ENCODE measurements around the gene MS4A4E.
A peak's percentile ranks its signal among the peaks of the same experiment; 100 is the strongest.
"Not testable (repeated sequence)": the region's sequence is repeated elsewhere in the genome, so short reads cannot be mapped to it uniquely, and the experiment has no call there.

Gene MS4A4E

GRCh38 chr11:60194511-60194910 lies 48.4 kb downstream of the MS4A4E start:
- no peak for TF ChIP-seq CTCF (IDR thresholded peaks at IDR 0.05; ENCODE audit: control insufficient read depth, insufficient read depth, low read depth, low read length, missing control alignments)
- no peak overlapping the region for H3K4me3 ChIP-seq (ENCODE audit: control insufficient read depth, low read depth, low read length)
- no peak for DNase-seq (ENCODE audit: low read depth)

GRCh38 chr11:60193687-60194433 lies 49.1 kb downstream of the MS4A4E start:
- no peak for DNase-seq (ENCODE audit: low read depth)
- no peak overlapping the region for H3K4me3 ChIP-seq (ENCODE audit: control insufficient read depth, low read depth, low read length)
- peak; percentile 67 for TF ChIP-seq CTCF (IDR thresholded peaks at IDR 0.05; ENCODE audit: control insufficient read depth, insufficient read depth, low read depth, low read length, missing control alignments)

GRCh38 chr11:60192564-60192963 lies 50.4 kb downstream of the MS4A4E start:
- not testable (repeated sequence) for DNase-seq (ENCODE audit: low read depth); H3K4me3 ChIP-seq (ENCODE audit: control insufficient read depth, low read depth, low read length)

- H3K4me3 ChIP-seq (ENCODE audit: control insufficient read depth, low read depth, low read length); DNase-seq (ENCODE audit: low read depth): not testable (repeated sequence)
Observed at GRCh38 chr11:60188481-60188880, 54.5 kb downstream of the MS4A4E start.

- H3K4me3 ChIP-seq (ENCODE audit: control insufficient read depth, low read depth, low read length); DNase-seq (ENCODE audit: low read depth): not testable (repeated sequence)
Observed at GRCh38 chr11:60186128-60186527, 56.8 kb downstream of the MS4A4E start.

- not testable (repeated sequence) for DNase-seq (ENCODE audit: low read depth); H3K4me3 ChIP-seq (ENCODE audit: control insufficient read depth, low read depth, low read length)
Observed at GRCh38 chr11:60185512-60185827, 57.5 kb downstream of the MS4A4E start.

- no peak overlapping the region for H3K4me3 ChIP-seq (ENCODE audit: control insufficient read depth, low read depth, low read length)
- TF ChIP-seq CTCF (IDR thresholded peaks at IDR 0.05; ENCODE audit: control insufficient read depth, insufficient read depth, low read depth, low read length, missing control alignments) = no peak
- DNase-seq (ENCODE audit: low read depth) = no peak
Observed at GRCh38 chr11:60184824-60185511, 58.0 kb downstream of the MS4A4E start.

- no peak for TF ChIP-seq CTCF (IDR thresholded peaks at IDR 0.05; ENCODE audit: control insufficient read depth, insufficient read depth, low read depth, low read length, missing control alignments)
- no peak overlapping the region for H3K4me3 ChIP-seq (ENCODE audit: control insufficient read depth, low read depth, low read length)
- no peak for DNase-seq (ENCODE audit: low read depth)
Observed at GRCh38 chr11:60183591-60184205, 59.2 kb downstream of the MS4A4E start.

All from AG09309 (cell line).